ENCODE measurements around the gene PRPF6. TPM values are rescaled to one million over a fixed set of nuclear protein-coding genes. Genes with fewer than 3 reads are reported as not detected.
A peak's percentile ranks its signal among the peaks of the same experiment; 100 is the strongest.

Gene PRPF6
- total and polyA plus RNA-seq, 2 of the 13 experiments (the other 11 are each of a cell fraction or from before 2014, with no cell fraction given) = 63.7 to 101 TPM

GRCh38 chr20:64082126-64082731, 101.3 kb downstream of the PRPF6 start (continued):
- TF ChIP-seq ZFYVE20 (CRISPR knock-in tag; IDR thresholded peaks at IDR 0.05; ENCODE audit: borderline replicate concordance, low read depth) (no peak), IKZF4 (CRISPR knock-in tag; IDR thresholded peaks at IDR 0.05; ENCODE audit: borderline replicate concordance, low read depth, not compliant biosample characterization) (no peak), ZNF567 (CRISPR knock-in tag; IDR thresholded peaks at IDR 0.05; ENCODE audit: borderline replicate concordance) (no peak), THAP9 (CRISPR knock-in tag; IDR thresholded peaks at IDR 0.05; ENCODE audit: borderline replicate concordance) (no peak), ZBTB20 (CRISPR knock-in tag; IDR thresholded peaks at IDR 0.05; ENCODE audit: borderline replicate concordance, low read depth) (no peak), RBAK (CRISPR knock-in tag; IDR thresholded peaks at IDR 0.05) (no peak), ZNF124 (CRISPR knock-in tag; IDR thresholded peaks at IDR 0.05) (no peak), BATF2 (CRISPR knock-in tag; IDR thresholded peaks at IDR 0.05) (no peak), GRHL1 (CRISPR knock-in tag; conservative IDR thresholded peaks at IDR 0.05) (no peak), AFF4 (CRISPR knock-in tag; IDR thresholded peaks at IDR 0.05) (no peak), ZBTB25 (CRISPR knock-in tag; IDR thresholded peaks at IDR 0.05) (peak; percentile 78), ZNF775 (CRISPR knock-in tag; IDR thresholded peaks at IDR 0.05; ENCODE audit: borderline replicate concordance) (no peak), SATB2 (CRISPR knock-in tag; IDR thresholded peaks at IDR 0.05) (no peak)

All from HepG2 (cell line).